ENCODE measurements around the gene HTT-AS.

HTT-AS gene

GRCh38 chr4:3013839-3014350 lies 60.4 kb downstream of the HTT-AS start:
- no peak for TF ChIP-seq FOXP2 (optimal IDR thresholded peaks at IDR 0.05; ENCODE audit: borderline replicate concordance, extremely low read depth, extremely low read length, insufficient read depth)
- TF ChIP-seq SIN3A (IDR thresholded peaks at IDR 0.05; ENCODE audit: borderline replicate concordance, insufficient read depth, low read length), result no peak
- TF ChIP-seq POLR2AphosphoS5 (IDR thresholded peaks at IDR 0.05; ENCODE audit: low read depth, low read length), result no peak
- TF ChIP-seq, protein P1, sequence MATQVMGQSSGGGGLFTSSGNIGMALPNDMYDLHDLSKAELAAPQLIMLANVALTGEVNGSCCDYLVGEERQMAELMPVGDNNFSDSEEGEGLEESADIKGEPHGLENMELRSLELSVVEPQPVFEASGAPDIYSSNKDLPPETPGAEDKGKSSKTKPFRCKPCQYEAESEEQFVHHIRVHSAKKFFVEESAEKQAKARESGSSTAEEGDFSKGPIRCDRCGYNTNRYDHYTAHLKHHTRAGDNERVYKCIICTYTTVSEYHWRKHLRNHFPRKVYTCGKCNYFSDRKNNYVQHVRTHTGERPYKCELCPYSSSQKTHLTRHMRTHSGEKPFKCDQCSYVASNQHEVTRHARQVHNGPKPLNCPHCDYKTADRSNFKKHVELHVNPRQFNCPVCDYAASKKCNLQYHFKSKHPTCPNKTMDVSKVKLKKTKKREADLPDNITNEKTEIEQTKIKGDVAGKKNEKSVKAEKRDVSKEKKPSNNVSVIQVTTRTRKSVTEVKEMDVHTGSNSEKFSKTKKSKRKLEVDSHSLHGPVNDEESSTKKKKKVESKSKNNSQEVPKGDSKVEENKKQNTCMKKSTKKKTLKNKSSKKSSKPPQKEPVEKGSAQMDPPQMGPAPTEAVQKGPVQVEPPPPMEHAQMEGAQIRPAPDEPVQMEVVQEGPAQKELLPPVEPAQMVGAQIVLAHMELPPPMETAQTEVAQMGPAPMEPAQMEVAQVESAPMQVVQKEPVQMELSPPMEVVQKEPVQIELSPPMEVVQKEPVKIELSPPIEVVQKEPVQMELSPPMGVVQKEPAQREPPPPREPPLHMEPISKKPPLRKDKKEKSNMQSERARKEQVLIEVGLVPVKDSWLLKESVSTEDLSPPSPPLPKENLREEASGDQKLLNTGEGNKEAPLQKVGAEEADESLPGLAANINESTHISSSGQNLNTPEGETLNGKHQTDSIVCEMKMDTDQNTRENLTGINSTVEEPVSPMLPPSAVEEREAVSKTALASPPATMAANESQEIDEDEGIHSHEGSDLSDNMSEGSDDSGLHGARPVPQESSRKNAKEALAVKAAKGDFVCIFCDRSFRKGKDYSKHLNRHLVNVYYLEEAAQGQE (IDR thresholded peaks at IDR 0.05; ENCODE audit: insufficient read depth in 1 of 2, low read depth in 2 of 2, low read length in 2 of 2), result no peak
- no peak for TF ChIP-seq TAF1 (IDR thresholded peaks at IDR 0.05; ENCODE audit: borderline replicate concordance, insufficient read depth, low read length)

Measured in PFSK-1 (cell line).